HCT116 (cell line): ENCODE results near the gene KLHL6. TPM values are rescaled to one million over a fixed set of nuclear protein-coding genes. Genes with fewer than 3 reads are reported as not detected.
"Not testable (repeated sequence)": the region's sequence is repeated elsewhere in the genome, so short reads cannot be mapped to it uniquely, and the experiment has no call there.

Experiments used
- ATAC-seq: fragments of 200-7000 bp; cut with Tn5 transposase; 2 replicates; pipeline ENCODE4 v1.9.1; 2020; ENCODE audit warnings: mild to moderate bottlenecking, moderate library complexity
- BruUV-seq: library from RNA; stranded (reverse); fragments of 400-500 nt; replicated peaks from 2 replicates; lab custom pipeline; 2021; lab: Mats Ljungman, UMichigan
- CTCF ChIA-PET: fragments of 300-600 bp; sonication (Branson Sonifier 250); formaldehyde crosslinking; loops from one replicate; lab custom pipeline; 2021; ENCODE audit warnings: antibody characterized with exemption; lab: Charles Lee
- POLR2A ChIA-PET: fragments of 300-600, 350-600 bp; sonication (Branson Sonifier 250); formaldehyde crosslinking; loops from one replicate; lab custom pipeline; 2021; ENCODE audit warnings: antibody characterized with exemption; lab: Charles Lee
- RAD21 ChIA-PET, 2 experiments: fragments of 300-600 bp; sonication (Branson Sonifier 250); formaldehyde crosslinking; loops; one replicate each; lab custom pipeline; 2023; ENCODE audit warnings: low total read pairs in 2 of 2; ENCODE audit not compliant: uncharacterized antibody in 2 of 2, unreplicated experiment in 2 of 2, low non-redundant PET in 1 of 2; lab: Charles Lee
- DNase-seq: peaks from one replicate; pipeline ENCODE4 v3.0.0-alpha.2; 2010; ENCODE audit warnings: low read depth, low spot score
- H2AFZ ChIP-seq: fragments of 200-600 bp; shearing (Covaris generic), sonication (generic); 2 replicates; pipeline ENCODE4 v1.6.1; 2017; ENCODE audit warnings: low read depth, mixed run types, mixed read lengths, antibody characterized with exemption, low read length; ENCODE audit not compliant: poor library complexity, severe bottlenecking
- H3K27ac ChIP-seq: 2 replicates; pipeline ENCODE4 v1.5.1; 2012; ENCODE audit warnings: low read depth, low read length
- H3K27me3 ChIP-seq: fragments of 200-600 bp; sonication (generic); 2 replicates; pipeline ENCODE4 v1.6.1; 2016; ENCODE audit warnings: mixed run types, low read length, mixed read lengths; ENCODE audit not compliant: insufficient read depth
- H3K36me3 ChIP-seq, 2 experiments: fragments of 200-500 bp in 1 of 2; fragments of 200-600 bp in 1 of 2; sonication (Bioruptor generic) in 1 of 2; sonication (generic) in 1 of 2; 2 replicates each; pipeline versions ENCODE4 v1.5.1 to v1.6.1; 2014 to 2016; ENCODE audit warnings: low read length in 2 of 2, inconsistent platforms in 1 of 2, mixed read lengths in 1 of 2, mixed run types in 1 of 2; ENCODE audit not compliant: insufficient read depth in 2 of 2, control insufficient read depth in 1 of 2
- H3K4me1 ChIP-seq, 2 experiments: fragments of 200-600 bp in 1 of 2; sonication (generic) in 1 of 2; 2 replicates each; pipeline versions ENCODE4 v1.5.1 to v1.6.1; 2012 to 2017; ENCODE audit warnings: low read length in 2 of 2, inconsistent platforms in 1 of 2, mild to moderate bottlenecking in 1 of 2, mixed read lengths in 1 of 2, mixed run types in 1 of 2, moderate library complexity in 1 of 2; ENCODE audit not compliant: insufficient read depth in 2 of 2, control insufficient read depth in 1 of 2
- H3K4me2 ChIP-seq: fragments of 200-600 bp; sonication (generic); 2 replicates; pipeline ENCODE4 v1.6.1; 2017; ENCODE audit warnings: mixed run types, low read length, mixed read lengths
- H3K4me3 ChIP-seq, 2 experiments: fragments of 200-600 bp in 1 of 2; sonication (generic) in 1 of 2; replicated peaks in 1 of 2; 2 replicates each; pipeline ENCODE4 v1.5.1; 2011 to 2016; ENCODE audit warnings: low read length in 2 of 2, control low read depth in 1 of 2, low read depth in 1 of 2, mild to moderate bottlenecking in 1 of 2, mixed read lengths in 1 of 2, mixed run types in 1 of 2
- H3K79me2 ChIP-seq: fragments of 200-600 bp; sonication (generic); 2 replicates; pipeline ENCODE4 v1.6.1; 2017; ENCODE audit warnings: mild to moderate bottlenecking, mixed run types, low read length, moderate library complexity, mixed read lengths; ENCODE audit not compliant: insufficient read depth
- H3K9ac ChIP-seq: fragments of 200-600 bp; sonication (generic); 2 replicates; pipeline ENCODE4 v1.6.1; 2016; ENCODE audit warnings: low read length, mixed read lengths
- H3K9me2 ChIP-seq: fragments of 200-600 bp; sonication (generic), shearing (Covaris generic); 2 replicates; pipeline ENCODE4 v1.6.1; 2017; ENCODE audit warnings: mixed run types, mild to moderate bottlenecking, moderate library complexity; ENCODE audit not compliant: insufficient read depth
- H3K9me3 ChIP-seq, 2 experiments: fragments of 200-500 bp in 1 of 2; fragments of 200-600 bp in 1 of 2; sonication (Bioruptor generic) in 1 of 2; sonication (generic) in 1 of 2; 2 replicates each; pipeline ENCODE4 v1.6.1; 2014 to 2017; ENCODE audit warnings: low read length in 2 of 2, mixed read lengths in 2 of 2, inconsistent platforms in 1 of 2, low read depth in 1 of 2, mild to moderate bottlenecking in 1 of 2, mixed run types in 1 of 2, moderate library complexity in 1 of 2; ENCODE audit not compliant: control insufficient read depth in 1 of 2, insufficient read depth in 1 of 2
- H4K20me1 ChIP-seq: fragments of 200-600 bp; sonication (generic), shearing (Covaris generic); 2 replicates; pipeline ENCODE4 v1.6.1; 2017; ENCODE audit warnings: mixed run types, mild to moderate bottlenecking, moderate library complexity; ENCODE audit not compliant: insufficient read depth
- CBX3 ChIP-seq: IDR thresholded peaks from 2 replicates; pipeline ENCODE4 v1.6.1; 2012; ENCODE audit warnings: low read depth
- EGR1 ChIP-seq: IDR thresholded peaks from 2 replicates; pipeline ENCODE4 v1.6.1; 2012; ENCODE audit warnings: low read depth
- EZH2 ChIP-seq: fragments of 200-600 bp; sonication (generic); IDR thresholded peaks from 2 replicates; pipeline ENCODE4 v1.6.1; 2017; ENCODE audit warnings: antibody characterized with exemption, mixed run types
- POLR2AphosphoS5 ChIP-seq: IDR thresholded peaks from 2 replicates; pipeline ENCODE4 v1.6.1; 2011; ENCODE audit warnings: mild to moderate bottlenecking, low read depth, low read length, moderate library complexity
- REST ChIP-seq: IDR thresholded peaks from 2 replicates; pipeline ENCODE4 v1.6.1; 2012; ENCODE audit warnings: low read depth
- SIN3A ChIP-seq: IDR thresholded peaks from 2 replicates; pipeline ENCODE4 v1.6.1; 2012; ENCODE audit warnings: low read depth
- ZNF274 ChIP-seq: fragments of 200-500 bp; sonication (Bioruptor generic); IDR thresholded peaks from 2 replicates; pipeline ENCODE4 v1.6.1; 2014; ENCODE audit warnings: mild to moderate bottlenecking, low read depth, low read length, inconsistent platforms
- intact Hi-C: fragments of 100-400 bp; cut with micrococcal nuclease; formaldehyde crosslinking; loops from 2 replicates; pipeline ENCODE4 v1.10.0; 2022
- total RNA-seq: library from RNA; stranded (reverse); gene quantifications from one replicate; pipeline ENCODE4 v1.2.1, GENCODE V29; 2021; ENCODE audit not compliant: unreplicated experiment

KLHL6 gene
- total RNA-seq, 1 experiment from 2014 or later = 0.15 TPM

- no peaks in the 10 kb centered on the region for H3K36me3 ChIP-seq
- no peak overlapping the region for H3K9ac ChIP-seq
- no peak overlapping the region for H2AFZ ChIP-seq
- no peak overlapping the region for H3K4me2 ChIP-seq
- no peaks in the 10 kb centered on the region for H3K79me2 ChIP-seq
- POLR2A ChIA-PET = no interaction called here
- no peak overlapping the region for H3K4me3 ChIP-seq
- no peaks in the 10 kb centered on the region for H4K20me1 ChIP-seq
- intact Hi-C loops = no loop called here
- TF ChIP-seq SIN3A (no peak), ZNF274 (no peak), POLR2AphosphoS5 (no peak), EZH2 (no peak), CBX3 (no peak), REST (no peak), EGR1 (no peak)
- DNase-seq = no peak
- H3K27ac ChIP-seq = no peak overlapping the region
- no peaks in the 10 kb centered on the region for H3K9me3 ChIP-seq
- peaks cover 10% of the 10 kb centered on the region; the same call in 1 of the 2 replicates for H3K27me3 ChIP-seq
- ATAC-seq = no peak
- CTCF ChIA-PET = no interaction called here
- peaks cover 0 to 4% of the 10 kb centered on the region in 2 experiments; a peak in 1 of 4 replicates for H3K4me1 ChIP-seq
- RAD21 ChIA-PET = no interaction called here
- BruUV-seq = no TSS peak
- H3K9me2 ChIP-seq = no peaks in the 10 kb centered on the region
Measured at GRCh38 chr3:183529185-183529584, 26.3 kb downstream of the KLHL6 start.

GRCh38 chr3:183528758-183529157 lies 26.7 kb downstream of the KLHL6 start:
- H3K4me1 ChIP-seq, H3K79me2 ChIP-seq, POLR2A ChIA-PET, H3K27ac ChIP-seq, DNase-seq, CTCF ChIA-PET, H3K9ac ChIP-seq, RAD21 ChIA-PET, BruUV-seq, H4K20me1 ChIP-seq, H3K4me2 ChIP-seq, H3K36me3 ChIP-seq, H3K9me2 ChIP-seq, H2AFZ ChIP-seq, H3K27me3 ChIP-seq, intact Hi-C loops, ATAC-seq, H3K9me3 ChIP-seq, H3K4me3 ChIP-seq: not testable (repeated sequence)
